Testis (tissue), 2 donors: ENCODE data around the gene SCP2.

Source experiments
- CTCF ChIP-seq, 3 experiments: fragments of 450-650 bp in 2 of 3; fragments of 200-600 bp in 1 of 3; sonication (generic) in 1 of 3; IDR thresholded peaks; one replicate each; pipeline ENCODE4 v1.5.1; 2016 to 2019; ENCODE audit warnings: antibody characterized with exemption in 3 of 3, mild to moderate bottlenecking in 2 of 3, moderate library complexity in 1 of 3
- POLR2A ChIP-seq: fragments of 450-650 bp; IDR thresholded peaks from one replicate; pipeline ENCODE4 v1.6.1; 2017; ENCODE audit warnings: antibody characterized with exemption, mild to moderate bottlenecking, moderate library complexity

GRCh38 chr1:52944566-52944965 lies 17.5 kb downstream of the SCP2 start:
- TF ChIP-seq CTCF (IDR thresholded peaks at IDR 0.05) (no peak), POLR2A (no peak)
